Renal cortex interstitium (tissue), 11 donors: ENCODE measurements around the gene NEDD8. TPM values are rescaled to one million over a fixed set of nuclear protein-coding genes. Genes with fewer than 3 reads are reported as not detected.

ENCODE experiments used
- DNase-seq, 11 donors: peaks; one replicate each; pipeline ENCODE4 v3.0.0-alpha.2; 2013; ENCODE audit warnings: low read depth in 9 of 11, low spot score in 4 of 11; ENCODE audit errors: extremely low read depth in 1 of 11
- polyA plus RNA-seq, 3 donors: library from polyadenylated mRNA; unstranded; fragments of 120-200 nt; gene quantifications; one replicate each; pipeline ENCODE4 v1.2.1, GENCODE V29; 2013; ENCODE audit not compliant: insufficient read length in 3 of 3

Gene NEDD8
- polyA plus RNA-seq, 3 donors = 198 to 251 (median 250) TPM

DNA sequence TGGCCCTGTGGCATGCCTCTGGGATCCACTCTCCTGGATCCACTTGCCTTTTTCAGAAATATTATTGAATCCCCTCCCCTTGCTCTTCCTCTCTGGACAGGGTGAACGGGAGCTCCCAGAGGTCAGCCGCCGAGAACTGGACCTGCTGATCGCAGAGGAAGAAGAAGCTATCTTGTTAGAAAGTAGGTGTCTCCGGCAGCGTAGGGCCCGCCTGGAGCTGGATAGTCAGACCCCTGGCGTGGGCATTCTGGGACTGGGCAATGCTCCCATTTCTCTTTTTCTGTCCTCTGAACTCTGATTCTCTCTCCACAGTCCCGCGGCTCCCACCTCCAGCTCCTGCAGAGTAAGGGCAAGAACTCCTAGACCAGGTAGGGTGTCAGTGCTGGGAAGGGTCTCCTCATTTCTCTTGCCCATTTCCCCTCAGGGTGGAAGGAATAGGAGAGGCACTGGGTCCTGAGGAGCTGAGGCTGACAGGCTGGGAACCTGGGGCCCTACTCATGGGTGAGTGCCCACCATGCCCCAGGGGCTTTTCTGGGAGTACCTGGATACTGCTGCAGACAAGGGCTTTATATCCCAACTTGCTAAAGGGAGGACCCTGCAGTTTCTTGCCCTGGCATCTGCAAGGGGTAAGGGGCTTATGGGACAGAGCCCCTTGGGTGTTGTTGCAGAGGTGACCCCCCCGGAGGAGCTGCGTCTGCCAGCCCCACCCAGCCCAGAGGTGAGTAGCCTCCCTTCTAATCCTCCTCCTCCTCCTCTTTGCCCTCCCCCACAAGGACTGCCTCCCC lies 54.9 kb downstream of the NEDD8 start:
- DNase-seq = no peak

- no peak for DNase-seq
Measured at GRCh38 chr14:24176599-24176998, 55.6 kb downstream of the NEDD8 start.

GRCh38 chr14:24172871-24173281 lies 59.3 kb downstream of the NEDD8 start:
- DNase-seq = no peak

- DNase-seq = no peak
Measured at GRCh38 chr14:24172261-24172860, 59.8 kb downstream of the NEDD8 start.

- DNase-seq = peak in 9 of 11 donors; percentile 85 to 96 (median 90)
Measured at GRCh38 chr14:24171422-24172260, 60.5 kb downstream of the NEDD8 start, which contains the start of gene REC8. Gene REC8, plus strand, starts transcription at chr14:24172080. Its CDS starts 473 bp downstream, at chr14:24172553.

GRCh38 chr14:24167469-24168114 lies 64.6 kb downstream of the NEDD8 start:
- DNase-seq = no peak

Other genes starting within 250 kb of the NEDD8 start
- 10 to 100 TPM; 34.9 to 40.4 (median 35.4) TPM for gene DHRS4L2, start 243.4 kb downstream of the NEDD8 start, polyA plus RNA-seq
- gene CARMIL3, start 180.4 kb downstream of the NEDD8 start, polyA plus RNA-seq = 1 to 10 TPM; 1.5 to 3.7 (median 2.7) TPM
- not detected for gene CPNE6, start 160.8 kb downstream of the NEDD8 start, polyA plus RNA-seq
- gene PCK2, start 138.1 kb downstream of the NEDD8 start, polyA plus RNA-seq = 10 to 100 TPM; 28.9 to 37.3 (median 34.4) TPM
- 10 to 100 TPM; 72.3 to 85.0 (median 80.7) TPM for gene DCAF11, start 117.6 kb downstream of the NEDD8 start, polyA plus RNA-seq
- gene NRL, start 117.4 kb downstream of the NEDD8 start, polyA plus RNA-seq = 1 to 10 TPM; 1.5 to 2.7 (median 2.4) TPM
- 1 to 10 TPM in 1 of 3 donors, under 1 TPM in 2; 0.56 to 1.6 (median 0.79) TPM for gene FITM1, start 101.7 kb downstream of the NEDD8 start, polyA plus RNA-seq
- gene PSME1, start 96.2 kb downstream of the NEDD8 start, polyA plus RNA-seq = 100 to 1,000 TPM; 198 to 220 (median 199) TPM
- 10 to 100 TPM; 18.4 to 21.1 (median 20.2) TPM for gene EMC9, start 90.8 kb downstream of the NEDD8 start, polyA plus RNA-seq
- gene PSME2, start 85.8 kb downstream of the NEDD8 start, polyA plus RNA-seq = 100 to 1,000 TPM; 150 to 170 (median 152) TPM
- gene RNF31, start 84.9 kb downstream of the NEDD8 start, polyA plus RNA-seq = 10 to 100 TPM; 45.5 to 59.5 (median 50.4) TPM
- gene IRF9, start 71.1 kb downstream of the NEDD8 start, polyA plus RNA-seq = 10 to 100 TPM; 56.3 to 66.1 (median 58.3) TPM
- gene REC8, start 60.3 kb downstream of the NEDD8 start, polyA plus RNA-seq = 10 to 100 TPM; 64.2 to 76.7 (median 67.2) TPM
- 10 to 100 TPM; 32.8 to 42.1 (median 40.5) TPM for gene IPO4, start 43.6 kb downstream of the NEDD8 start, polyA plus RNA-seq
- 10 to 100 TPM; 36.6 to 50.8 (median 47.1) TPM for gene TM9SF1, start 36.9 kb downstream of the NEDD8 start, polyA plus RNA-seq
- 10 to 100 TPM in 1 of 3 donors, 1 to 10 TPM in 2; 4.8 to 11.6 (median 6.8) TPM for gene TSSK4, start 26.7 kb downstream of the NEDD8 start, polyA plus RNA-seq
- 10 to 100 TPM; 56.1 to 58.4 (median 56.9) TPM for gene CHMP4A, start 18.9 kb downstream of the NEDD8 start, polyA plus RNA-seq
- 10 to 100 TPM; 10.2 to 17.3 (median 13.5) TPM for gene MDP1, start 16.3 kb downstream of the NEDD8 start, polyA plus RNA-seq
- 100 to 1,000 TPM; 107 to 128 (median 115) TPM for gene GMPR2, start 562 bp upstream of the NEDD8 start, polyA plus RNA-seq
- gene TINF2, start 10.3 kb upstream of the NEDD8 start, polyA plus RNA-seq = 10 to 100 TPM; 52.8 to 65.8 (median 61.6) TPM
- 1 to 10 TPM; 1.6 to 2.1 (median 2.0) TPM for gene TGM1, start 30.8 kb upstream of the NEDD8 start, polyA plus RNA-seq
- 10 to 100 TPM; 20.0 to 25.3 (median 23.5) TPM for gene RABGGTA, start 39.2 kb upstream of the NEDD8 start, polyA plus RNA-seq
- 10 to 100 TPM; 31.4 to 61.9 (median 37.9) TPM for gene DHRS1, start 67.4 kb upstream of the NEDD8 start, polyA plus RNA-seq
- 10 to 100 TPM; 25.8 to 28.5 (median 26.7) TPM for gene NOP9, start 67.5 kb upstream of the NEDD8 start, polyA plus RNA-seq
- gene CIDEB, start 75.6 kb upstream of the NEDD8 start, polyA plus RNA-seq = 10 to 100 TPM; 24.6 to 28.8 (median 26.5) TPM
- 1 to 10 TPM; 3.4 to 4.3 (median 3.7) TPM for gene LTB4R2, start 77.8 kb upstream of the NEDD8 start, polyA plus RNA-seq
- gene LTB4R, start 79.1 kb upstream of the NEDD8 start, polyA plus RNA-seq = 1 to 10 TPM; 4.1 to 6.8 (median 5.6) TPM
- gene ADCY4, start 102.7 kb upstream of the NEDD8 start, polyA plus RNA-seq = 10 to 100 TPM; 15.7 to 25.1 (median 21.6) TPM
- gene RIPK3, start 107.6 kb upstream of the NEDD8 start, polyA plus RNA-seq = 1 to 10 TPM; 2.5 to 4.5 (median 3.1) TPM
- gene NFATC4, start 135.8 kb upstream of the NEDD8 start, polyA plus RNA-seq = 10 to 100 TPM; 58.4 to 95.5 (median 74.1) TPM
- 10 to 100 TPM; 47.5 to 60.0 (median 47.8) TPM for gene NYNRIN, start 166.6 kb upstream of the NEDD8 start, polyA plus RNA-seq
- 1 to 10 TPM; 2.9 to 3.5 (median 3.0) TPM for gene CBLN3, start 197.3 kb upstream of the NEDD8 start, polyA plus RNA-seq
- gene KHNYN, start 197.6 kb upstream of the NEDD8 start, polyA plus RNA-seq = 10 to 100 TPM; 44.8 to 51.6 (median 48.4) TPM
- 10 to 100 TPM; 51.4 to 76.8 (median 69.5) TPM for gene SDR39U1, start 210.4 kb upstream of the NEDD8 start, polyA plus RNA-seq